Islet of Langerhans (tissue), 1 donor: ENCODE measurements around the gene GATAD2A.
"Not testable (repeated sequence)": the region's sequence is repeated elsewhere in the genome, so short reads cannot be mapped to it uniquely, and the experiment has no call there.

ENCODE experiments used
- FAIRE-seq: peaks from one replicate; lab custom pipeline; 2011; peaks lifted over from hg19 to GRCh38; lab: Jason Lieb, UNC

GATAD2A gene

DNA sequence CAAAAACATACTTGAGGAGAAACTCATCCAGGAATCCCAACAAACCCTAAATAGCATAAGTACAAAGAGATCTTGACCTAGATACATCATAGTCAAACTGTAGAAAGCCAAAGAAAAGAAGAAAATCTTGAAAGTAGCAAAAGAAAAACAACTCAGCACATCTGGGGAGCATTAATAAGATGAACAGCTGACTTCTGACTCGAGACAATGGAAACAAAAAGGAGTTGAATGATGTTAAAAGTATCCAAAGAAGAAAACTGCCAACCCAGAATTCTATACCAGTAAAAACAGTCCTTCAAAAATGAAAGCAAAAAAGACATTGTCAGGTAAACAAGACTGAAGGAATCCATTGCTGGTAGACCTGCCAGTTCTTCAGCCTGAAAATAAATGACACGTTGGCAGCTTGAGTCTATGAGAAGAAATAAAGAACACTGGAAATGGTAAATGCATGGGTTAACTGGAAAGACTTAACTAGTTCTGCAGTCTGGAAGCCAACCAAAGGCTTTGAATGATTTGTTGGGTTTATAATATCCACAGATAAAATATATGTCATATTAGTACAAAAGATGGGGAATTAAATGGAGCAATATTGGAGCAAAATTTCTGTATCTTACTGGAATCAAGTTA, 63.1 kb downstream of the GATAD2A start:
- no peak for FAIRE-seq

DNA sequence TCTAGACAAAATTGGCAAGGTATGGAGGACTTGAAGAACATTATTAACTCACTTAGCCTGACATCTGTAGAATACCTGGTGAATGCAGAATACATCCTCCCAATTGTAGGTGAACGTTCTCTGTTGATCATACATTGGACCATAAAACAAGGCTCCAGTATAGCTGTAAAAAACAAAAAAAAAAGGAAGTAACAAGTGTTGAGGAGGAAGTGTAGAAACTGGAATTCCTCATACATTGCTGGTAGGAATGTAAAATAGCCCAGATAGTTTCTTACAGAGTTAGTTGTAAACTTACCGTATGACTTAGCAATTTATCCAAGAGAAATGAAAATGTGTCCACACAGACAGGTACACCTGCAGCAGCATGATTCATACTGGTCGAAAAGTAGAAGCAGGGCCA, 65.1 kb downstream of the GATAD2A start:
- no peak for FAIRE-seq

DNA sequence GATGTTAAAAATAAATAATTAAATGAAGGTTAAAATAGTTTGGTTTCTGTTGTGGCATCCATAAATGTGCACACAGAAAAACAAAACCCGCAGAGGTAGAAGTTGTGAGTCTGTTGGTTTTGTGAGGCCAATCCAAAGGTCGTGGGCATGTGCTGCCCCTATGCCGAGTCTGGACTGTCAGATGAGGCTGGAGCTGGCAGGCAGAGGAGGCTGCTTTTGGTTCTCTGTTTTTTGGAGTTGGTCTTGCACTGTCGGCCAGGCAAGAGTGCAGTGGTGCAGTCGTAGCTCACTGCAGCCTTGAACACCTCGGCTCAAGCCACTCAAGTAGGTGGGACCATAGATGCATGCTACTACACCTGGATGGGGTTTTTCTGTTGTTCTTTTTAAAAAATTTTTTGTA, 66.2 kb downstream of the GATAD2A start:
- FAIRE-seq = no peak

DNA sequence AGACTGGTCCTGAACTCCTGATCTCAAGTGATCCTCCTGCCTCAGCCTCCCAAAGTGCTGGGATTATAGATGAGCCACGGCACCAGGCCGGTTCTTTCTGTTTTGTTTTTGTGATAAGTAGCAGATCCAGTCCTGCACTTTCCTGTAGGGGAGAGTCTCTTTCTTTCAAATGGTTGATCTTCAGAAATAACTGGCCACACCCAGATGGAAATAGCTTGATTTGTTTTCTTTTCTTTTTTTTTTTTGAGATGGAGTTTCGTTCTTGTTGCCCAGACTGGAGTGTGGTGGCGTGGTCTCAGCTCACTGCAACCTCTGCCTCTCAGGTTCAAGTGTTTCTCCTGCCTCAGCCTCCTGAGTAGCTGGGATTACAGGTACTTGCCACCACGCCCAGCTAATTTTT, 66.6 kb downstream of the GATAD2A start:
- FAIRE-seq = not testable (repeated sequence)

DNA sequence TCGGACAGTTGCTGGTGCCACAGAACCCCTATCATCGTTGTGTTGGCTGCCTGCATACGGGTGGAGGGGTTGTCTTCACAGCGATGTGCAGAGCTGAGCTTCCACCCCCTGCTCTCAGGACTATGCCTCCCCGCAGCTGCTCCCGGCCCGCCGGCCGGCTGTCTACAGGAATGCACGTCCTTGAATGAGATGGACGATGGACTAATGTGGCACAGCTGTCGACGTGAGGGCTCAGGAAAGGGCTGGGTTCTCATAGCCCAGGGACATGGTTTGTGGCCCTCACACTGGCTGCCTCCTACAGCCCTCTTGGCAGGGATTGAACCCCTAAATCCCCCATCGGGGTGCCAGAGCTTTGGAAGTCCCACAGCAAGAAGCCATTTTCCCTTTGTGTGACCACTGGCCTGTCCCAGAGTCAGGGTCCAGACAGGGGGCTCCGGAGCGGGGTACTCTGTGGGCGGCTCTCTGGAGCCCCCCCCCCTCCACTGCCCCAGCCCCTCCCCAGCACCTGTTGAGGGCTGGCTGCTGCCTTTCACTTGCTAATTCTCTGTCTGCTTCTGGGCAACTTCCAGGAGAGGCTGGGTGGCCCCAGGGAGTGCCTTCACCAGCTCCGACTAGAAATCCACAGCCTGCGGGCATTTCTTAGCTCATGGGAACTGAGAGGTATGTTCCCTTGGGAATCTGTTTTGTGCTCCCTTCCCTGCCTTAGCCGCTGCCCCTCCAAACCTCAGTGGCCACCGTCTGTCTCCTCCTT, 69.7 kb downstream of the GATAD2A start:
- FAIRE-seq = no peak

DNA sequence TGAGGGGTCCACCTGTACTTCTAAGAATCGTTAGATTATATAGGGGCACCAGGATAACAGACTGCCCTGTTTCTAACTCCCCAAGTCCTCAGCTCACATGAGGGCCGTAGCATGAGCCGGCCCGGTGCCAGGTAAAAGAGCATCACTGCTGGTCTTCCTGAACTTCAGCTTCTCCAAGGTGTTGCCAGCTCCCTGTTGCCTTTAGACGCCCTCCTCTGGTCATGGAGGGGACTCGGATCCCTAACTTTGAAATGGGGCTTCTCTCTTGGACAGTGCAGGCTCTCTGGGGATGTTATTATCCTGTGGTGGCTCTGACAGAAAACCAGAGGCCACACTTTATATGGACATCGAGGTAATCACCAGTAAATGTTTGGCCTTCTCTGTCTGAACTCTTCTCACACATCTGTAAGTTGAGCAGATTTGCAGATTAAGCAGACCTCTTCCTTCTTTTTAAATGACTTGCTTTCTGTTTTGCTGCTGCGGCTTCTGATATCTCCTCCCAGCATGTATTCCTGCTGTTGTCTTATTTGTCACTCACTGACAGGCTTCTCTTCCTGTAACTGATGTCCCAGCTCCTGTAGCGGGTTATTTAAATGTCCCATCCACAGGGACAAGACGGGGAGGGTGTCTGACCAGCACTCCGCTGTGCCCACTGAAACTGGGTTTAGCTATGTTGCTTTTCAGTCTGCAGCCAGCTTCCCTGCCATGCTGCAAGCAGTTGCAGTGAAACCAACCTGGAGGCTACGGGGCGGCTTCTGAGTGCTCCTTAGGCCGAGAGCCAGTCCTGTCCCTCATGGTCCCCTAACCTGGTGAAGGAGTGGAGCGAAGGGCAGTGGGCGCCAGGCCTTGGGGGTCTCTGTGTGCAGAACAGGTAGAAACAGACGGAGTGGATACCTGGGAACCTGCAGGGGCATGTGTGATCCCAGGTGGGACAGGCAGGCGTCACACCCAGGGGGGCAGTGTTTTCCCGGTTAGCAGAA, 70.7 kb downstream of the GATAD2A start:
- FAIRE-seq = no peak

DNA sequence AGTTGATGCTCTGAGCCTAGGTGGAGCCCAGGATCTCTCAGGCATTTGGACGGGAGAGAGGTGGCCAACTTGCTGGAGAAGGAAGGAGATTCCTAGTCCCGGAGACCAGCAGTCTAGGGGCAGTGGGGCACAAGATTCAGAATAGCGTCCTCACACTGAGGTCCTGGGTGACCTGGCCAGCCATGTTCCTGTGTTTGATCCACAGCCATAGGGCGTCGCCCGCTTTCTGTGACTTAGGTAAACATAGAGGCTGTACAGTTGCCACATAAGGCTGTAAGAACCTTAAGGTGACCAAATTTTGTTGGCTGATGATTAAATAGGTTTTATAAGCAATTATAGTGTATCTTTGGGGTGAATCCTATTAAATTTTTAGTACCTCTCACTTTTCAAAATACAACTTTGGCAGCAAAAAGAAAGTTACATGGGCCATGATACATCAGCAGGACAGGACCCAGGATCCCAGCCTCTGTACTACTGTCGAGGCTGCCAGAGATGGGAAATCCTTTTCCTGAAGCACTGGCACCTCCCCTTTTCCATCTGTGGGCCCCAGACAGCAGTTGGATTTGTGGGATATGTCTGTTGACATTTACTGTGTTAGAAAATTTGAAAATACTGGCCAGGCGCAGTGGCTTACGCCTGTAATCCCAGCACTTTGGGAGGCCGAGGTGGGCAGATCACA, 72.4 kb downstream of the GATAD2A start:
- FAIRE-seq = no peak

DNA sequence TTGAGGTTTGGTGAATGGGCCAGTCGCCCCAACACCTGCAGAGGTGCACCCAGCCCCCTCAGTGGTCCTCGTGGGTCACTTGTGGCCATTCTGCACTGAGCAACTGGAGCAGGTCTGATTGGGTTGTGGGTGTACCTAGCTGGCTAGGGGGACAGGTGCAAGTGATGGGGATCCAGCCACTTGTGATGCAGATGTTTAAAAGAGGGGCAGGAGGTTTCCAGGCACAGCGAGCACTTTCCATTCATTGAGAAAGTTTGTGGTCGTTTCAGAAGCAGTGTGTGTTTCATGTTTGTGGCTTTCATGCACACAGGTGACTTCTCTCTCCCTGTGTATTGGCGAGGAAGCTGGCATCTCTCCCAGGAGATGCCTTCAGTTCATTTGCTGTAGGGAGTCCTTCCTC, 75.2 kb downstream of the GATAD2A start:
- no peak for FAIRE-seq

DNA sequence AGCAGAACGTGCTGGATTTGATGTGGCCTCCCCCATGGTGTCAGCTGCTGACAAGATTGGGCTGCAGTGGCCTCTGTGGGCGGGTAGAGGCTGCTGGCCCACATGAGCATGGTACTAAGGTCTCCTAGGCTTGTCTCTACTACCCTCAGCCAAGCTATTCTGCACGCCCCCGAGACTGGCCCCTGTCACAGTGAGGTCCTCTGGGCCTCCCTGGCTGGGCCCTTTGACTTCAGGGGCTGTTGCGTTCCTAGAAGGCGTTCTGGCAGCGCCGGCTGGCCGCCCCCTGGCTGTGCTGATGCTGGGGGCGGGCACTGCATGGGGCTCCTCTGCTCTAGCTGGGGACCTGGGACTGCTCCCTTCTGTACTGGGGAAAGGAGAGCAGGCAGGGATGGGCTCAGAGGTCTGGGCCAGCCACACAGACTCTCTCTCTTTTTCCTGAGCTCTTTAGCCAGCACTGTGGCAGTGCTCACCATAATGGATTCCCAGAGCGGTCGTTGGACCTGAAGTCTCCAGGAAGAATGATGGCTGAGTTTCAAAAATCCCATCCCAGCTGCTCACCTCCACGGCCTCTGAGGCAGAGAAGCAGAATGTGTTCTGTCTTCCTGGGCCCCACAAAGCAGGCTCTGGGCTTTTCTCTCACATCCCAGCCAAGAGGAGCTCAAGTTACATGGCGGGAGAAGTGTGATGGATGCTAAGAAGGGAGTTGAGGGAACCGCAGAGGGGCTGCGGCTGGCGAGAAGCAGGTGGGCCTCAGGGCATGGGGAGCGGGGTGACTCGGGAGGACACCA, 77.5 kb downstream of the GATAD2A start:
- FAIRE-seq = no peak

DNA sequence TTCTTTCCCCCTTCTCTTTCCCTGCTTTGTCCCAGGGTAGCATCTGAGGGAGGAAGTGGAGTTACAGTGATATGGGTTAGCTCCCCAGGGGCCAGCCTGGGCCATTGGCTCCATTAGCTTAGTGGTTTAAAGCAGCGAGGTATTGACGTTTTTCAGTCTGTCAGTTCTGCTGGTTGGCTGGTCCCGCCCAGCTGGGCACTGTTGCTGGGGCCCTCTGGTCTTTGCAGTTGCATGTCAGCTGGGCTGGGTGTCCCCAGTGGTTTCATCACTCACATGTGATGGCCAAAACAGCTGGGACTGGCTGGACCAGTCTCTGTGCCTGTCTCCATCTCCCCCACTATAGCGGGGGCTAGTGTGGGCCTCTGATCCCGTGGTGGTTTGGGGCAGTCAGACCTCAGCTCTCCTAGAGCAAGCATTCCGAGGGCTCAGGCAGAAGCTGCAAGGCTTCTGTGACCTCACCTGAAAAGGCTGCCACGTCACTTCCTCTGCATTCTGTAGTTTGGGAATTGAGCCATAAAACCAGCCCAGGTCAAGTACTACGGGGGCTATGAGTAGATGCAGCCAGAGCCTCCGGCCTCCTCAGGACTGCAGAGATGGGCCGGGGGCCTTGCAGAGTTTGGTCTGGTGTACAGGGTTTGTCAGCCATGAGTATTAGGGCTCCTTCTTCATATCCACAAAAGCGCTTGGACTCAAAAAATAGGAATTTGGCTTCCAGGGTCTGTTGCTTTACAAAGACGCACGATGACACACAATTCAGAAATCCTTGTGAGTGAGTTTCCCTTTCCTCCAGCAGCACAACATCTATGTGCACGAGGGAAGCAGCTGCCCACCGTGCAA, 79.9 kb downstream of the GATAD2A start:
- FAIRE-seq = no peak

DNA sequence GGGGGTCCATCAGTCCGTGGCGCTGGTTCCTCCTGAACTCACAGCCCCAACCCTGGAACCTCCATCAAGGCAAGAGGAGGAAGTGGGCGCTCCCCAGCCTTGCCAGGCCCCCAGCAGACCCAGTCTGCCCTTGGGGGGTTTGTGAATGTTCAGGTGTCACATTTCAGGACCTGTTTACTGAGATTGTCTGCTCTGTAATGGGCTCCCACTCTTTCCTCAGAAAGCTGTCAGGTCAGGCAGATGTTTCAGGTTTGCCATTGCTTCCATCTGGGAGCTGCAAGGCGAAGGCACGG, 80.5 kb downstream of the GATAD2A start:
- FAIRE-seq = no peak

DNA sequence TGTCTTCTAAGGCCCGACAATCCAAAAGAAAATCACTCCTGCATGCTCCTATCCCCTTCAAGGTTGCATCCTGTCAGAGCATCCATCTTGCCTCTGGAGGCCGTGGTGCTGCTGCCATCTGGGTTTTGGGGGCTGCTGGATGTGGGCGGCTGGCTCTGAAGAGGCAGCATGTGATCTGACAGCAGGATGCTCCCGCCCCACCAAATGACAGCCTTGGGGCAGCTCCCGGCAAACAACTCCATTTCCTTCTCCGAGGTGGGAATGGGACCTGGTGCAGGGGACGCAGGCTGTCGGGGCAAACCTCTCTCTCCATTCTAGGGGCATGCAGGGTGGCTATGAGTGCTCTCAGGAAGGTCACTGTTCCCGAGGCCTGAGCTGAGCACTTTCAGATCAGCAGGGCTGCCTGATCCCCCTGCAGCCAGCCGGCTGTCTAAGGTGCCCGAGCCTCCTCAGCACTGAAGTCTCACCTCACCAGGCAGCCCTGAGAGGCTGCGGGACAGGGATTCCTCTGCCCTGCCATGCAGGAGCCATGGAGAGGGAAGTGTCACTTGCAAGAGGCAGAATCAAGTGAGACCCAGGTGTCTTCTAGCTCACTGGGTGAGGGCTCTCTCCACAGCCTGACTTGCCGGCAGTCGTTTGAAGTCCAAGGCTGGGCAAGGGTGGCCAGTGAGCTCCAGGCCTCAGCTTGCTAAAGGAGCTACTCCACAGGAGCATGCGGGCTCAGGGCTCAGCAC, 81.0 kb downstream of the GATAD2A start:
- no peak for FAIRE-seq

DNA sequence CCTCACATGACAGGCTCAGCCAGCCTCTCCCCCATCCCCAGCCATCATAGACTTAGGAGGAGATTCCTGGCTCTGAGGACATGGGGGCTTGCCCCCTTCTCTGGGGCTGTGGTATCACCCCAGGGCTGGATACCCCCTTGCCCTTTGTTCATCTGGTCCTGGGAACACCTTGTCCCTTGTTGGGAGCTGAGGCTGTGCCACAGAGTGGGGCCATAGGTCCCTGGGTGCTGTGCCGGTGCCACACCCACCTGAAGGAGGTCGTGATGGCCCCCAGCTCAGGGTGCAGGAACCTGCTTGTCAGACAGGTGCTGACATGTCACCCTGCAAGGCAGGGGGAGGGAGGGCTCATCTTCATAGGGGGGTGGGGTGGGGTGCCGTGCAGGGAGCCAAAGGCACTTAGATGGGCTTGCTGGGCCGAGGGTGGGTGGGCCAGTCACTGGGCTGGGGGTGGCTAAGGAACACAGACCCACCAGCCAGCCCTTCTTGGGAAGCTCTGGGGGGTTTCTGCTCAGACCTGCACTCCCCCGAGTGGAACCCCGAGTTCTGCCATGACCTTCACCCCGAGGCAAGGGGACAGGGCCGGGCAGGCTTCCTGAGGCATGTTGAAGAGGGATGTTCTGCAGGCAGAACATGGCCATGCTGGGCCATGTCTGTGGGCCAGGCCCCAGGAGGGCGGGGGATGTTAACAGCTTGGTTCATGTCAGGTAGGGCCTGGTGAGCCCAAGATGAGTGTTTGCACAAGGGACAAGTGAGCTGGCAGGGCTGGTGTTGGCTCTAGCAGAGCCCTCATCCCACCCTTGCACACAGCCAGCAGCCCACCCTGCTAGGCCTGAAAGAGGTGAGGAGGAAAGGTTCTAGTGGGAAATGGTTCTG, 81.8 kb downstream of the GATAD2A start:
- no peak for FAIRE-seq

DNA sequence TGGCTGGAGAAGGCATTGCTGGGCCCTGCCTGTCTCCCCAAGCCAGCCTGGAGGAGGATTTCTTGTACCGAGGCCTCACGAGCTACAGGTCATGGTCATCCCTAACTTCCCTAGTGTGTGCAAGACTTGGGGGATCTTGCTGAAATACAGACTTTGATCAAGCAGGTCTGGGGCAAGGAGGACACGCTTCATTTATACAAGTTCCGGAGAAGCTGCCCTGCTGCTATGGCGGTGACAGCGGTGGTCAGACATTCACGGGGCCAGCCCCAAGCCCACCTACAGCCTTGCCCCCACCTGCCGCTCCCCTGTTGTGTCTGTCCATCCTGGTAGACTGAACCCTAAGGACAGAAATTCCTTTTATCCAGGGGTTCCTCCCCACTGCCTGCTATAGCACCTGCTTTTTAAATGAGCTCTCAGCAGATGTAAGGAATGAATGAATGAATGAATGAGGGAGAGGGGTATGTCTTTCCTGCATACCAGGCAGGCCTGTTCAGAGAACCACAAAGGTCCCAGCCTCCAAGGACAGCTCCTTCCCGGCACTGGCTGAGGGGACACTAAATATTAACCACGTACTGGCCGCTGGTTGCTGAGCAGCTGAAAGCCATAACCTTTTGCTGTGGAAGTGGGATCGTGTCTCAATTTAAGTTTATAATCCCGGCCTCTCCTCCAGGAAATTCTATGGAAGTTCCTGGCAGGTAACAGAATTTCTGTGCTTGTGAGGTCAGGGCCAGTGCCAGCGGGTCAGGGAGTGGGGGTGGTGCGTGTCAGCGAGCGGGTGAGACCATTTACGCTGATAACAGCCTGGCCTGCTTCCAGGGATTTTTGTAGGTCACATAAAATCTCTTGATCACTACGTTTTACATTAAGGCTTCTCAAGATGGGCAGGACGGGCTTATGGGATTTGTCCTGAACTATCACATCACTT, 82.7 kb downstream of the GATAD2A start:
- peak; percentile 55 for FAIRE-seq

DNA sequence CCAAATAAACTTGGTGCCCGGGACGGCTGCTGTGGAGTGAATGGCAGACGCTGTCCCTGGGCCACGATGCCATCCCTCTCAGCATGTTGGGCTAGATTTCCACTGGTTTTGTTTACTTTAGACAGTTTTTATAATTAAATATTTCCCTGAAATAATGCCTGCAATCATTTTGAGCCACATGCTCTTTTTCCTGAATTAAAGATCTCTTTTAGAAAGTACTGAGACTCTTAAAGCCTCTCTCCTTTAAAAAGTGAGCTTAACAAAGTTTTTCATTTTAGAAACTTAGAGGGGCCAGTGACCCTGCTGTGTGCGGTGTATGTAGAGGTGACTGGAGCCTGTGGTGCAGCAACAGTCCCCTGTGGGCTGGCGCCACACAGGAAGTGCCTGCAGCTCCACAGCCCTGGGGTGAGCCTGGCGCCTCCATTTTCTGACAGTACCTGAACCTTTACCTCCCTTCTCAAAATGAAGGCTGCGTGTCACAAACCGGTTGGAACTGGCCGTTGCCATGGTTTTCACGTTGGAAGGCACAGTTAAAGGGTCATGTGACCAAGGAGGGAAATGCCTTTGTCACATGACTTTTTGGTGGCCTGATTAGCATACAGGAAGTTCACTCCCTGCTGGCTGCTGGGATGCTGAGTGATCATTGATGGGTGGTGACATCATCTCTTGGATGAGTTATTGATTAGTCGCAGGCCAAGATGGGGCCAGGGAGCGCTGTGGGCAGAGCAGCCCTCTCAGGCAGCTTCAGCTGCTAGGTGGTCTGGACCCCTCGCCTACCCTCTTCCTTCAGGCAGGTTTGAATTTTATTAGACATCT, 83.6 kb downstream of the GATAD2A start:
- peak; percentile 98 for FAIRE-seq

DNA sequence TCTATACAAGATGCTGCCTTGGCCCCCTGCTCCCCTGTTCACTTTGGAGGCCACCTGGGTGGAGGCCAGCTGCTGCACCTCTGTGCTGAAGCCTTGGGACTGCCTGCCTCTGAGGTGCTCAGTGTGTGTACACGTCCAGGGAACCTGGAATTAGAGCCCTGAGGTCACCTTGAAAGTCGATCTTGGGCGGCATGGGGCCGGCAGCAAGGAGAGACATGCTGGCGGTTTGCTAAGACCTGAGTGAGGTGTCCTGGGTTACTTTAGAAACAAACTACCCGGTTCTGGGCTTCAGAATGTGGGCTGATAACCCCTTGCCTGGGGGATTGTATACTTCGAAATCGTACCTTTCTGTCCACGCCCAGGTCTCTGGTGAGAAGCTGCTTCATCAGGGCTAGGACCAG, 84.3 kb downstream of the GATAD2A start:
- FAIRE-seq = no peak
